ENCODE results near the gene DHX35.

- TF ChIP-seq CTCF (IDR thresholded peaks at IDR 0.05 in 2 of 3, conservative IDR thresholded peaks at IDR 0.05 in 1 of 3; ENCODE audit: borderline replicate concordance in 1 of 3, insufficient read depth in 1 of 3, low read depth in 2 of 3, low read length in 2 of 3) (no peak), SIN3A (IDR thresholded peaks at IDR 0.05; ENCODE audit: low read depth) (no peak), CEBPB (IDR thresholded peaks at IDR 0.05; ENCODE audit: low read depth) (no peak), EZH2phosphoT487 (IDR thresholded peaks at IDR 0.05; ENCODE audit: borderline replicate concordance) (no peak), POLR2A (IDR thresholded peaks at IDR 0.05; ENCODE audit: borderline replicate concordance, extremely low read depth, insufficient read depth, insufficient read length) (no peak), JUND (IDR thresholded peaks at IDR 0.05) (no peak), ZNF274 (IDR thresholded peaks at IDR 0.05; ENCODE audit: low read depth, low read length) (no peak), ATF3 (IDR thresholded peaks at IDR 0.05) (no peak), ELF1 (IDR thresholded peaks at IDR 0.05; ENCODE audit: borderline replicate concordance, low read depth) (no peak), EZH2 (IDR thresholded peaks at IDR 0.05) (no peak), FOSL1 (IDR thresholded peaks at IDR 0.05; ENCODE audit: low read depth) (no peak), EGR1 (IDR thresholded peaks at IDR 0.05; ENCODE audit: low read depth) (no peak), YY1 (IDR thresholded peaks at IDR 0.05; ENCODE audit: extremely low read depth, insufficient replicate concordance, low read depth, low read length) (no peak), TCF7L2 (IDR thresholded peaks at IDR 0.05; ENCODE audit: borderline replicate concordance, extremely low read depth, insufficient read depth, insufficient read length) (no peak)
These were observed 70.9 kb downstream of the DHX35 start for GRCh38 chr20:39032997-39033396.

All from HCT116 (cell line).